Astrocyte of the cerebellum (primary cell): ENCODE results near the gene VPS52.

ENCODE experiments used
- DNase-seq: peaks from one replicate; pipeline ENCODE4 v3.0.0-alpha.2; 2011; ENCODE audit warnings: low read depth
- H3K4me3 ChIP-seq: 2 replicates; pipeline ENCODE4 v1.5.1; 2011; ENCODE audit warnings: mild to moderate bottlenecking, low read depth, low read length, moderate library complexity
- in situ Hi-C: cut with HindIII; loops from 2 replicates; pipeline ENCODE4 v1.10.0; 2017; ENCODE audit warnings: low sequenced_read_pairs
- TF ChIP-seq, protein P1 (sequence below): IDR thresholded peaks from 2 replicates; pipeline ENCODE4 v1.5.1; 2012; ENCODE audit warnings: low read length, low read depth, moderate library complexity, mild to moderate bottlenecking; ENCODE audit errors: missing control alignments

VPS52 gene, protein sequence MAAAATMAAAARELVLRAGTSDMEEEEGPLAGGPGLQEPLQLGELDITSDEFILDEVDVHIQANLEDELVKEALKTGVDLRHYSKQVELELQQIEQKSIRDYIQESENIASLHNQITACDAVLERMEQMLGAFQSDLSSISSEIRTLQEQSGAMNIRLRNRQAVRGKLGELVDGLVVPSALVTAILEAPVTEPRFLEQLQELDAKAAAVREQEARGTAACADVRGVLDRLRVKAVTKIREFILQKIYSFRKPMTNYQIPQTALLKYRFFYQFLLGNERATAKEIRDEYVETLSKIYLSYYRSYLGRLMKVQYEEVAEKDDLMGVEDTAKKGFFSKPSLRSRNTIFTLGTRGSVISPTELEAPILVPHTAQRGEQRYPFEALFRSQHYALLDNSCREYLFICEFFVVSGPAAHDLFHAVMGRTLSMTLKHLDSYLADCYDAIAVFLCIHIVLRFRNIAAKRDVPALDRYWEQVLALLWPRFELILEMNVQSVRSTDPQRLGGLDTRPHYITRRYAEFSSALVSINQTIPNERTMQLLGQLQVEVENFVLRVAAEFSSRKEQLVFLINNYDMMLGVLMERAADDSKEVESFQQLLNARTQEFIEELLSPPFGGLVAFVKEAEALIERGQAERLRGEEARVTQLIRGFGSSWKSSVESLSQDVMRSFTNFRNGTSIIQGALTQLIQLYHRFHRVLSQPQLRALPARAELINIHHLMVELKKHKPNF

DNA sequence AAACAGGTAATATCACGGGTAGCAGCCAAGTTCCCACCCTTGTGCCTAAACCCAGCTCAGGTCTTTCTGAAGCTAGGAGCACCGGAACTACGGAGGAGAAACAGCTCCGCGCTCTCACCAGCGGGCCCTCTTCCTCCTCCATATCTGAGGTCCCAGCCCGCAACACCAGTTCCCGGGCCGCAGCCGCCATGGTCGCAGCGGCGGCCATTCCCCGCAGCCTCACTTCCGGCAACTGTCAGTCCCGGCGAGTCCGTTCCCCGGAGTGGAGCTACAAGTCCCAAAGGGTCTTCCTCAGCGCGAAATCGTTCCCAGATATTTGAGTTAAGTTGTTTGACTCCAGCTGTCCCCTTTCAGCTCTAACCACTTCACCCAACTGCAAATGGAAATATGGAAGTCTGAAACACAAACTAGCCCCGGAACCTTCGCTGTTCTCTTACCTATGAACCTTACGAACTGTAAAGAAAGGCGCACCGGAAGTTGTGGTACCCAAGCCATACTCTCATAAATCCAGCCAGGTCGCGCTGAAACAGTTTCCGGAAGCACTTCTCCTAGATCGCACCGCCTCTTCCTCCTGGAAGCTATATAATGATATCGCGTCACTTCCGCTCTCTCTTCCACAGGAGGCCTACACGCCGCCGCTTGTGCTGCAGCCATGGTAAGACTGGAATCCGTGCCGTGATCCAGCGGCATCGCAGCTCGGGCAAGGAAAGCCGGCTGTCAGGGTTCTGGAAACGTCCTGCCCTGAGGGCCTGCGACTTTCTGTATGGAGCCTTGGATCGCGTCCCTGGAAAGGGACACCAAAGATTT is at the start of gene VPS52, which contains the start of gene RPS18:
Gene VPS52, minus strand, starts transcription at position 409 of the 807 bp plus-strand sequence. Its CDS starts 201 bp downstream, at position 208.
Gene RPS18, plus strand, starts transcription at position 608 of the 807 bp plus-strand sequence. Its CDS starts 45 bp downstream, at position 653.
- peak; percentile 99 for DNase-seq
- TF ChIP-seq, protein P1, sequence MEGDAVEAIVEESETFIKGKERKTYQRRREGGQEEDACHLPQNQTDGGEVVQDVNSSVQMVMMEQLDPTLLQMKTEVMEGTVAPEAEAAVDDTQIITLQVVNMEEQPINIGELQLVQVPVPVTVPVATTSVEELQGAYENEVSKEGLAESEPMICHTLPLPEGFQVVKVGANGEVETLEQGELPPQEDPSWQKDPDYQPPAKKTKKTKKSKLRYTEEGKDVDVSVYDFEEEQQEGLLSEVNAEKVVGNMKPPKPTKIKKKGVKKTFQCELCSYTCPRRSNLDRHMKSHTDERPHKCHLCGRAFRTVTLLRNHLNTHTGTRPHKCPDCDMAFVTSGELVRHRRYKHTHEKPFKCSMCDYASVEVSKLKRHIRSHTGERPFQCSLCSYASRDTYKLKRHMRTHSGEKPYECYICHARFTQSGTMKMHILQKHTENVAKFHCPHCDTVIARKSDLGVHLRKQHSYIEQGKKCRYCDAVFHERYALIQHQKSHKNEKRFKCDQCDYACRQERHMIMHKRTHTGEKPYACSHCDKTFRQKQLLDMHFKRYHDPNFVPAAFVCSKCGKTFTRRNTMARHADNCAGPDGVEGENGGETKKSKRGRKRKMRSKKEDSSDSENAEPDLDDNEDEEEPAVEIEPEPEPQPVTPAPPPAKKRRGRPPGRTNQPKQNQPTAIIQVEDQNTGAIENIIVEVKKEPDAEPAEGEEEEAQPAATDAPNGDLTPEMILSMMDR: no peak
- in situ Hi-C loops: no loop called here
- peak within 1 kb of the TSS; percentile 95 for H3K4me3 ChIP-seq

GRCh38 chr6:33321227-33321626 is 49.6 kb upstream of the VPS52 start:
- no peak for DNase-seq
- TF ChIP-seq, protein P1: no peak
- H3K4me3 ChIP-seq: peak overlapping the region; percentile 73
- in situ Hi-C loops: no loop called here

DNA sequence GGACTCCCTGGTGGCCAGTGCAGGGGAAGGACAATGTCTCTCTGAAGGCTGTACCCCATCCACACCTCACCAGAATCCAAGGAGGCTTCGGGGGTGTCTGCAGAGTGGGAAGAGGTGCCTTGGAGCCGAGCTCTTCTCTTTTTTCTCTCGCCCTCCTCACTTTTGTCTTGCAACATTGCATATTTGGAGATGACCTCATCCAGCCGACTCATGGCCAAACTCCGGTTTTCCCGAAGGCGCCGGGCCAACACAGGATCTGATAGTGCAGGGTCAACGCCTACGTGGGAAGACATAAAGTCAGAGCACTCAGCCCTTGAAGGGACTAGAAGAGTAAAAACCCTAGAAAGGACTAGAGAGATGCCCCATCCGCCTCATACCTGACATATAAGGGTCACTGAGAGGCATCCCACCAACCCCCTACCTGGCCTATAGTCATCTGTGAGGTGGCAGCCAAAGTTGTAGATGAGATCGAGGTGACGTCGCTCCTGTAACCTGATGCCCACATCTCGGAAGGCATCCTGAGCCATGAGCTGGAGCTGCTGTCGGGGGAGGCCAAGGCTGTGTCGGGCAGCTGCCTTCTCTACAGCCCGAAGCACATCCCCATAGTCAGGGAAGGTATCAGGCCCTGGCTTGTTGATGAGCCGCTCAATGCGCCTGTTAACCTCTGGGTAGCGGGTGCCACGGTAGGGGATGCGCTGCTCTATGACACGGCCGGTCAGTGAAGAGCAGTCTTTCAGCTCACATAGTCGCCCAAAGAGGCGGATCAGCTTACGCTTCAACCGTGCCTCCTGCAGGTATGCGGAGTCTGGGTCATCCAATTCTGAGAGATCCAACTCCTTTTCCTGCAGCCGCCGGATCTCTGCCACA is 48.9 kb upstream of the VPS52 start:
- peak overlapping the region; percentile 2 for H3K4me3 ChIP-seq
- TF ChIP-seq, protein P1: no peak
- in situ Hi-C loops: no loop called here
- peak; percentile 59 for DNase-seq

DNA sequence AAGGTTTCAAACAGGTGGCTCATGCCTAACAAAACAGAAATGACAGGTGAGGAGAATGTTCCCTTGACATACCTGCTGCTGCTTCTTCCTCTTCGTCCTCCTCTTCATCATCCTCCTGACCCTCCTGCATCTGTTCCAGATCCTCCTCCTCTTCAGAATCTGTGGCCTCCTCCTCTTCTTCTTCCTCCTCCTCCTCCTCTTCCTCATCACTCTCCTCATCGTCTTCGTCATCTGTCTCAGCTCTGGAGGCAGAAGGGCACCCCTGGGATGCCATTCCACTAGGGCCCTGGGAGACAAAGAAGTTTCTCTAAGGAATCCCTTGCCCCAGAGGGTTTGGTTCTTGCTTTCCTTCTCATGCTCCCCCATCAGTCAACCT is 48.3 kb upstream of the VPS52 start:
- TF ChIP-seq, protein P1: no peak
- DNase-seq: no peak
- in situ Hi-C loops: no loop called here
- H3K4me3 ChIP-seq: no peak overlapping the region

- no peak for DNase-seq
- peak overlapping the region; percentile 51 for H3K4me3 ChIP-seq
- TF ChIP-seq, protein P1: no peak
- in situ Hi-C loops: no loop called here
These were observed 46.9 kb upstream of the VPS52 start for GRCh38 chr6:33318426-33319073.
